Skeletal muscle tissue (tissue), 4 donors: ENCODE data around the gene SEMA4D. TPM values are rescaled to one million over a fixed set of nuclear protein-coding genes. Genes with fewer than 3 reads are reported as not detected.
A peak's percentile ranks its signal among the peaks of the same experiment; 100 is the strongest.

Experiments used
- H3K27ac ChIP-seq: one replicate; pipeline ENCODE4 v1.7.0; 2013; ENCODE audit warnings: mild to moderate bottlenecking, low read depth, low read length, inconsistent platforms
- H3K27me3 ChIP-seq, 3 donors: one replicate each; pipeline ENCODE4 v1.7.0; 2013; ENCODE audit warnings: low read length in 3 of 3; ENCODE audit not compliant: control insufficient read depth in 3 of 3, insufficient read depth in 3 of 3
- H3K36me3 ChIP-seq, 3 donors: one replicate each; pipeline ENCODE4 v1.7.0; 2013; ENCODE audit warnings: low read length in 3 of 3; ENCODE audit not compliant: control insufficient read depth in 3 of 3, insufficient read depth in 3 of 3
- H3K4me1 ChIP-seq, 3 donors: one replicate each; pipeline ENCODE4 v1.7.0; 2013; ENCODE audit warnings: low read length in 3 of 3, mild to moderate bottlenecking in 3 of 3; ENCODE audit not compliant: control insufficient read depth in 3 of 3, insufficient read depth in 3 of 3
- H3K4me3 ChIP-seq, 3 donors: one replicate each; pipeline ENCODE4 v1.7.0; 2013; ENCODE audit warnings: low read length in 3 of 3
- H3K9ac ChIP-seq, 3 donors: one replicate each; pipeline ENCODE4 v1.7.0; 2013; ENCODE audit warnings: low read length in 3 of 3, mild to moderate bottlenecking in 3 of 3, moderate library complexity in 2 of 3, low read depth in 1 of 3
- H3K9me3 ChIP-seq, 3 donors: one replicate each; pipeline ENCODE4 v1.7.0; 2013; ENCODE audit warnings: low read length in 3 of 3; ENCODE audit not compliant: control insufficient read depth in 3 of 3
- total RNA-seq: library from RNA; depleted of rRNA; stranded (reverse); fragments of >200 nt; gene quantifications from one replicate; pipeline ENCODE4 v1.2.3, GENCODE V29; 2014
- donor health status: Osteomylitis.

Gene SEMA4D
- total RNA-seq, 1 donor from 2014 or later = 14.6 TPM

- peaks cover 26 to 27% (median 27%) of the 10 kb centered on the region in 3 donors for H3K36me3 ChIP-seq
- no peak overlapping the region for H3K9ac ChIP-seq
- H3K4me1 ChIP-seq = peaks cover 3 to 19% (median 11%) of the 10 kb centered on the region in 3 donors
- H3K27ac ChIP-seq = no peak overlapping the region
- H3K27me3 ChIP-seq = no peaks in the 10 kb centered on the region
- H3K9me3 ChIP-seq = no peaks in the 10 kb centered on the region
- no peak overlapping the region for H3K4me3 ChIP-seq
Observed at GRCh38 chr9:89364666-89365531, 133.0 kb downstream of the SEMA4D start.

DNA sequence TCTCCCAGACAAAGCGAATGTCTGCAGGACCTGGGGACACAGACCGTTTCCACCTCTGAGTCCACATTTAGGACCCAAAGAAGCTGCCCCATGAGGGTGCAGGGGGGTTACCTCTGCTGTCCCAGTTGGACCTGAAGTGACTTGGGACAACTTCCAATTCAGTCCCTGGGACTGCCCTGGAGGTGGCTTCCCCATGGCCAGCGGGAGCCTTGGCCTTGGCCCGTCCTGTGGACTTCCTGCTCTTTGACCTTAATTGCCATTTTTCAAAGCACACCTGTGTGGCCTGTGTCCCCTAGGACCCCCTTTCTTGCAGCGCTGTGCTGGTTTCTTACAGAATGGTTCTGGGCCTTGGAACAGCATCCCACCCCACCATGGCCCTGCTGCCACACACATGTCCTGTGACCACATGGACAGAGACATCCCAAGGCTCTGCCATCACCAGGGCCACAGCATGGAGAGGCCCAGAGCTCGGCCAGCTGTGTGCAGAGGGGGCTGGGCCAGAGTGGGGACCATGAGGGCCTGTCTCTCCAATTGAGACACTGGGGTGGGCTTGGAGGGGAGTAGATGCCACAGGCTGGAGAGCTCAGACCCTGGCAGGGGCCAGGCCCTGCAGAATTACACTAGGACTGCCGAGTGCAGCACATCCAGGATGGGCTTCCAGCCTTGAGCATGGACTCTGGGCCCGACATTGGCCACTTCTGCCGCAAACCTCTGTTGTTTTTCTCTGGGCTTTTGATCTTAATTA is 133.8 kb downstream of the SEMA4D start:
- H3K27me3 ChIP-seq = no peaks in the 10 kb centered on the region
- H3K27ac ChIP-seq = no peak overlapping the region
- H3K9ac ChIP-seq = no peak overlapping the region
- no peaks in the 10 kb centered on the region for H3K9me3 ChIP-seq
- H3K4me1 ChIP-seq = peaks cover 7 to 25% (median 17%) of the 10 kb centered on the region in 3 donors
- H3K4me3 ChIP-seq = no peak overlapping the region
- H3K36me3 ChIP-seq = peaks cover 27 to 30% (median 27%) of the 10 kb centered on the region in 3 donors

- H3K36me3 ChIP-seq = peaks cover 29 to 33% (median 32%) of the 10 kb centered on the region in 3 donors
Observed at GRCh38 chr9:89363311-89363670, 134.6 kb downstream of the SEMA4D start.

DNA sequence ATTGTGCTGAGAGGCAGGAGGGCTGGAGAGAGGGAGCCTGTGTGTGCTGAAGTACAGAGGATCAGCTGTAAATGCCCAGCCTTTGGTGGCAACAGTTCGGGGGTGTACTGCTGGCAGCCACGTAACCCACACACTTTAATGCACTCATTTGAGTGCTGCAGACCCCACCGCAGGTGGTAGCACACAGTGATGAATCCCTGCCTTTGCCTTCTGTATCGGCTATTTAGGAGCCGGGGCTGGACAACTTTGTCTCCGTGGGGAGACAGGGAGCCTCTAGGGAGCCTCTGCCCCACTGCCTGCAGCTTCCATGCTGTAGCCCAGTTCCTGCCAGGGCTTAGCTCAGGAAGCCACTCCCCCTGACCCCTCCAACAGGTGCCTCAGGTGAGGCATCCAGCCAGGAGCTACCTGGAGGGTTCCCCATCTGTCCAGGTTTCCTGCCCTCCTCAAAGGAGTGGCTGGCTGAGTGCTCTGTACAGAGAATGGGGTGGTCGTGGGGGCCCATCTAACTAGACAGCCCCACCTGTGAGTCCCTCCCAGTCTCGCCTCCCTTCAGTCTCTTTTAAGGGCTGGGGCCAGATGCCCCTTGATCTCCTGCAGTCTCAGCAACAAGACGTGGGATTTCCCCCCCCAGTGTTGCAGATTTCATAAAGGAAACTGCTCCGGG is 135.1 kb downstream of the SEMA4D start:
- Histone ChIP-seq H3K4me3 (no peak overlapping the region), H3K9ac (no peak overlapping the region), H3K4me1 (peaks cover 18 to 38% (median 29%) of the 10 kb centered on the region in 3 donors), H3K27me3 (no peaks in the 10 kb centered on the region), H3K36me3 (peaks cover 34 to 37% (median 36%) of the 10 kb centered on the region in 3 donors), H3K27ac (no peak overlapping the region), H3K9me3 (no peaks in the 10 kb centered on the region)

More at GRCh38 chr9:89363311-89363670, 134.6 kb downstream of the SEMA4D start:
- Histone ChIP-seq H3K27me3 (no peaks in the 10 kb centered on the region), H3K4me1 (peaks cover 14 to 33% (median 24%) of the 10 kb centered on the region in 3 donors), H3K4me3 (no peak overlapping the region), H3K9ac (no peak overlapping the region), H3K9me3 (no peaks in the 10 kb centered on the region), H3K27ac (no peak overlapping the region)

- Histone ChIP-seq H3K36me3 (peaks cover 42 to 44% (median 44%) of the 10 kb centered on the region in 3 donors), H3K27me3 (no peaks in the 10 kb centered on the region)
Observed at GRCh38 chr9:89361816-89362646, 135.9 kb downstream of the SEMA4D start.

DNA sequence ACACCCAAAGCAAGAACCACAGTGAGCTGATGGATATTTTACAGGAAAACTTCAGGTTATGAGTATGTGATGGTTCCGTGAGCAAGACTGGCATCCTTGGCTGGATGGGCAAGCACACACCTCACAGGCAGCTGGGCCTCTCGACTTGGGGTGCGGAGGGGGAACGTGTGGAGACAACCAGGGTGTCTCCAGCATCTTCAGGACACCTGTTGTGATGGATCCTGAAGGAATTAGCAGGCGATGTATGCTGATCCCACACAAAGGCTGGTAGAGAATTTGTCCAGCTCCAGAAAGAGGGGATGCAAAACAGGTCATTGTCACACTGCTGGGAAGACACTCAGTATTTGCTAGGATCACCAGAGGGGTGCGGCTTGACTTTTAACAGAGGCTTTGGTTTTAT is 136.9 kb downstream of the SEMA4D start:
- H3K27ac ChIP-seq = peak overlapping the region; percentile 48

More at GRCh38 chr9:89361816-89362646, 135.9 kb downstream of the SEMA4D start:
- H3K27ac ChIP-seq = no peak overlapping the region
- H3K4me3 ChIP-seq = no peak overlapping the region
- peaks cover 18 to 39% (median 30%) of the 10 kb centered on the region in 3 donors for H3K4me1 ChIP-seq
- no peak overlapping the region for H3K9ac ChIP-seq
- no peaks in the 10 kb centered on the region for H3K9me3 ChIP-seq

GRCh38 chr9:89360465-89360864 is 137.4 kb downstream of the SEMA4D start:
- Histone ChIP-seq H3K9ac (no peak overlapping the region), H3K27ac (peak overlapping the region; percentile 48), H3K36me3 (peaks cover 51 to 56% (median 52%) of the 10 kb centered on the region in 3 donors), H3K4me1 (peaks cover 18 to 39% (median 34%) of the 10 kb centered on the region in 3 donors), H3K4me3 (no peak overlapping the region), H3K9me3 (no peaks in the 10 kb centered on the region), H3K27me3 (no peaks in the 10 kb centered on the region)

More for the DNA sequence above, 136.9 kb downstream of the SEMA4D start:
- H3K4me3 ChIP-seq = no peak overlapping the region
- H3K4me1 ChIP-seq = peaks cover 18 to 39% (median 34%) of the 10 kb centered on the region in 3 donors
- no peaks in the 10 kb centered on the region for H3K27me3 ChIP-seq
- peaks cover 50 to 52% (median 51%) of the 10 kb centered on the region in 3 donors for H3K36me3 ChIP-seq
- no peaks in the 10 kb centered on the region for H3K9me3 ChIP-seq
- H3K9ac ChIP-seq = no peak overlapping the region

- H3K9ac ChIP-seq = peak overlapping the region; percentile 24 to 54 (median 52)
- H3K27me3 ChIP-seq = no peaks in the 10 kb centered on the region
- peaks cover 18 to 39% (median 34%) of the 10 kb centered on the region in 3 donors for H3K4me1 ChIP-seq
- no peak overlapping the region for H3K4me3 ChIP-seq
- peaks cover 56 to 62% (median 57%) of the 10 kb centered on the region in 3 donors for H3K36me3 ChIP-seq
- no peaks in the 10 kb centered on the region for H3K9me3 ChIP-seq
- H3K27ac ChIP-seq = peak overlapping the region; percentile 48
Observed at GRCh38 chr9:89359751-89360261, 138.1 kb downstream of the SEMA4D start.

GRCh38 chr9:89358985-89359384 is 138.9 kb downstream of the SEMA4D start:
- H3K36me3 ChIP-seq = peaks cover 64 to 70% (median 65%) of the 10 kb centered on the region in 3 donors
- no peaks in the 10 kb centered on the region for H3K27me3 ChIP-seq
- H3K4me3 ChIP-seq = no peak overlapping the region
- H3K9ac ChIP-seq = peak overlapping the region in 2 of 3 donors; percentile 35 to 52
- H3K27ac ChIP-seq = peak overlapping the region; percentile 58
- H3K9me3 ChIP-seq = no peaks in the 10 kb centered on the region
- H3K4me1 ChIP-seq = peaks cover 18 to 39% (median 37%) of the 10 kb centered on the region in 3 donors
